ENCODE results near the gene RFK. TPM values are rescaled to one million over a fixed set of nuclear protein-coding genes. Genes with fewer than 3 reads are reported as not detected.

Gene RFK
- total RNA-seq, 1 experiment from 2014 or later: 35.0 TPM

GRCh38 chr9:76425677-76426453 is 31.6 kb upstream of the RFK start:
- BruUV-seq (replicated peaks): no TSS peak
- H4K20me1 ChIP-seq (ENCODE audit: insufficient read depth): no peaks in the 10 kb centered on the region
- no peaks in the 10 kb centered on the region for H3K79me2 ChIP-seq (ENCODE audit: insufficient read depth, low read length)
- no peak overlapping the region for H3K9ac ChIP-seq (ENCODE audit: low read length)
- H3K27me3 ChIP-seq (ENCODE audit: insufficient read depth, low read length): no peaks in the 10 kb centered on the region
- ChIA-PET POLR2A (no interaction called here), RAD21 (ENCODE audit: low non-redundant PET in 1 of 2, low total read pairs in 2 of 2, uncharacterized antibody in 2 of 2, unreplicated experiment in 2 of 2) (no interaction called here), CTCF (no interaction called here)
- DNase-seq (ENCODE audit: low read depth, low spot score) (no peak), ATAC-seq (no peak)
- no peaks in the 10 kb centered on the region for H3K36me3 ChIP-seq (ENCODE audit: control insufficient read depth in 1 of 2, insufficient read depth in 2 of 2, low read length in 2 of 2)
- H3K9me2 ChIP-seq (ENCODE audit: insufficient read depth): no peaks in the 10 kb centered on the region
- intact Hi-C loops (cut with micrococcal nuclease): no loop called here
- no peak overlapping the region for H3K27ac ChIP-seq (ENCODE audit: low read depth, low read length)
- H2AFZ ChIP-seq (ENCODE audit: low read depth, low read length, poor library complexity, severe bottlenecking): no peak overlapping the region
- H3K9me3 ChIP-seq (ENCODE audit: control insufficient read depth in 1 of 2, insufficient read depth in 1 of 2, low read depth in 1 of 2, low read length in 2 of 2): no peaks in the 10 kb centered on the region
- no peaks in the 10 kb centered on the region for H3K4me1 ChIP-seq (ENCODE audit: control insufficient read depth in 1 of 2, insufficient read depth in 2 of 2, low read length in 2 of 2)
- H3K4me2 ChIP-seq (ENCODE audit: low read length): no peak overlapping the region
- no peak overlapping the region for H3K4me3 ChIP-seq (replicated peaks in 1 of 2; ENCODE audit: low read depth in 1 of 2, low read length in 2 of 2)
- TF ChIP-seq, protein P1, sequence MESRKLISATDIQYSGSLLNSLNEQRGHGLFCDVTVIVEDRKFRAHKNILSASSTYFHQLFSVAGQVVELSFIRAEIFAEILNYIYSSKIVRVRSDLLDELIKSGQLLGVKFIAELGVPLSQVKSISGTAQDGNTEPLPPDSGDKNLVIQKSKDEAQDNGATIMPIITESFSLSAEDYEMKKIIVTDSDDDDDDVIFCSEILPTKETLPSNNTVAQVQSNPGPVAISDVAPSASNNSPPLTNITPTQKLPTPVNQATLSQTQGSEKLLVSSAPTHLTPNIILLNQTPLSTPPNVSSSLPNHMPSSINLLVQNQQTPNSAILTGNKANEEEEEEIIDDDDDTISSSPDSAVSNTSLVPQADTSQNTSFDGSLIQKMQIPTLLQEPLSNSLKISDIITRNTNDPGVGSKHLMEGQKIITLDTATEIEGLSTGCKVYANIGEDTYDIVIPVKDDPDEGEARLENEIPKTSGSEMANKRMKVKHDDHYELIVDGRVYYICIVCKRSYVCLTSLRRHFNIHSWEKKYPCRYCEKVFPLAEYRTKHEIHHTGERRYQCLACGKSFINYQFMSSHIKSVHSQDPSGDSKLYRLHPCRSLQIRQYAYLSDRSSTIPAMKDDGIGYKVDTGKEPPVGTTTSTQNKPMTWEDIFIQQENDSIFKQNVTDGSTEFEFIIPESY (IDR thresholded peaks at IDR 0.05; ENCODE audit: extremely low read depth, insufficient replicate concordance, low read length): no peak
- TF ChIP-seq CBX3 (IDR thresholded peaks at IDR 0.05; ENCODE audit: low read depth) (no peak), SIN3A (IDR thresholded peaks at IDR 0.05; ENCODE audit: low read depth) (no peak), MAX (IDR thresholded peaks at IDR 0.05) (no peak), TCF7L2 (IDR thresholded peaks at IDR 0.05; ENCODE audit: borderline replicate concordance, extremely low read depth, insufficient read depth, insufficient read length) (no peak), SRF (IDR thresholded peaks at IDR 0.05; ENCODE audit: low read depth) (no peak), ZFX (IDR thresholded peaks at IDR 0.05) (no peak), EZH2 (IDR thresholded peaks at IDR 0.05) (no peak), POLR2A (IDR thresholded peaks at IDR 0.05; ENCODE audit: borderline replicate concordance, extremely low read depth, insufficient read depth, insufficient read length) (no peak), POLR2AphosphoS5 (IDR thresholded peaks at IDR 0.05; ENCODE audit: low read depth, low read length) (no peak), EGR1 (IDR thresholded peaks at IDR 0.05; ENCODE audit: low read depth) (no peak), RAD21 (IDR thresholded peaks at IDR 0.05; ENCODE audit: low read depth) (no peak), CTCF (IDR thresholded peaks at IDR 0.05 in 2 of 3, conservative IDR thresholded peaks at IDR 0.05 in 1 of 3; ENCODE audit: borderline replicate concordance in 1 of 3, insufficient read depth in 1 of 3, low read depth in 2 of 3, low read length in 2 of 3) (no peak), EZH2phosphoT487 (IDR thresholded peaks at IDR 0.05; ENCODE audit: borderline replicate concordance) (no peak), YY1 (IDR thresholded peaks at IDR 0.05; ENCODE audit: extremely low read depth, insufficient replicate concordance, low read depth, low read length) (no peak), ELF1 (IDR thresholded peaks at IDR 0.05; ENCODE audit: borderline replicate concordance, low read depth) (no peak), FOSL1 (IDR thresholded peaks at IDR 0.05; ENCODE audit: low read depth) (no peak), CEBPB (IDR thresholded peaks at IDR 0.05; ENCODE audit: low read depth) (no peak), ATF3 (IDR thresholded peaks at IDR 0.05) (no peak)
- TF ChIP-seq, protein P2, sequence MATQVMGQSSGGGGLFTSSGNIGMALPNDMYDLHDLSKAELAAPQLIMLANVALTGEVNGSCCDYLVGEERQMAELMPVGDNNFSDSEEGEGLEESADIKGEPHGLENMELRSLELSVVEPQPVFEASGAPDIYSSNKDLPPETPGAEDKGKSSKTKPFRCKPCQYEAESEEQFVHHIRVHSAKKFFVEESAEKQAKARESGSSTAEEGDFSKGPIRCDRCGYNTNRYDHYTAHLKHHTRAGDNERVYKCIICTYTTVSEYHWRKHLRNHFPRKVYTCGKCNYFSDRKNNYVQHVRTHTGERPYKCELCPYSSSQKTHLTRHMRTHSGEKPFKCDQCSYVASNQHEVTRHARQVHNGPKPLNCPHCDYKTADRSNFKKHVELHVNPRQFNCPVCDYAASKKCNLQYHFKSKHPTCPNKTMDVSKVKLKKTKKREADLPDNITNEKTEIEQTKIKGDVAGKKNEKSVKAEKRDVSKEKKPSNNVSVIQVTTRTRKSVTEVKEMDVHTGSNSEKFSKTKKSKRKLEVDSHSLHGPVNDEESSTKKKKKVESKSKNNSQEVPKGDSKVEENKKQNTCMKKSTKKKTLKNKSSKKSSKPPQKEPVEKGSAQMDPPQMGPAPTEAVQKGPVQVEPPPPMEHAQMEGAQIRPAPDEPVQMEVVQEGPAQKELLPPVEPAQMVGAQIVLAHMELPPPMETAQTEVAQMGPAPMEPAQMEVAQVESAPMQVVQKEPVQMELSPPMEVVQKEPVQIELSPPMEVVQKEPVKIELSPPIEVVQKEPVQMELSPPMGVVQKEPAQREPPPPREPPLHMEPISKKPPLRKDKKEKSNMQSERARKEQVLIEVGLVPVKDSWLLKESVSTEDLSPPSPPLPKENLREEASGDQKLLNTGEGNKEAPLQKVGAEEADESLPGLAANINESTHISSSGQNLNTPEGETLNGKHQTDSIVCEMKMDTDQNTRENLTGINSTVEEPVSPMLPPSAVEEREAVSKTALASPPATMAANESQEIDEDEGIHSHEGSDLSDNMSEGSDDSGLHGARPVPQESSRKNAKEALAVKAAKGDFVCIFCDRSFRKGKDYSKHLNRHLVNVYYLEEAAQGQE (IDR thresholded peaks at IDR 0.05; ENCODE audit: low read depth): no peak

Data from HCT116 (cell line).